BLaER1 treated with 17β-estradiol and CSF1 and Interleukin-3, amounts not matched to agents 10 nM and 100 nM (cell line): ENCODE measurements around the gene RGS7.

ENCODE experiments used
- H3K27ac ChIP-seq, 11 experiments: shearing (Covaris generic); formaldehyde crosslinking; 2 replicates each; pipeline ENCODE4 v1.8.1; 2022
- H3K27me3 ChIP-seq, 11 experiments: shearing (Covaris generic); formaldehyde crosslinking; 2 replicates each; pipeline ENCODE4 v1.8.1; 2022
- H3K36me3 ChIP-seq, 11 experiments: shearing (Covaris generic); formaldehyde crosslinking; 2 replicates each; pipeline ENCODE4 v1.8.1; 2022
- H3K4me1 ChIP-seq, 10 experiments: shearing (Covaris generic); formaldehyde crosslinking; 2 replicates each; pipeline ENCODE4 v1.8.1; 2022
- H3K4me2 ChIP-seq, 11 experiments: shearing (Covaris generic); formaldehyde crosslinking; 2 replicates each; pipeline ENCODE4 v1.8.1; 2022
- H3K4me3 ChIP-seq, 10 experiments: shearing (Covaris generic); formaldehyde crosslinking; 2 replicates each; pipeline ENCODE4 v1.8.1; 2022
- H3K9ac ChIP-seq, 11 experiments: shearing (Covaris generic); formaldehyde crosslinking; 2 replicates each; pipeline ENCODE4 v1.8.1; 2022
- H3K9me3 ChIP-seq, 11 experiments: shearing (Covaris generic); formaldehyde crosslinking; replicated peaks in 1 of 11; 2 replicates each; pipeline ENCODE4 v1.8.1; 2022
- H4K20me1 ChIP-seq, 11 experiments: shearing (Covaris generic); formaldehyde crosslinking; 2 replicates each; pipeline ENCODE4 v1.8.1; 2022
- Cebpa-rat ChIP-seq, 11 experiments: shearing (Covaris generic); IDR thresholded peaks; 2 replicates each; pipeline ENCODE4 v1.8.1; 2022

Gene RGS7

GRCh38 chr1:240854367-240854766, 502.6 kb downstream of the RGS7 start:
- no peaks in the 10 kb centered on the region for H3K27me3 ChIP-seq

GRCh38 chr1:240847325-240847724, 509.7 kb downstream of the RGS7 start:
- Histone ChIP-seq H3K4me2 (no peak overlapping the region), H3K27me3 (no peaks in the 10 kb centered on the region), H3K4me3 (no peak overlapping the region), H3K9ac (no peak overlapping the region), H3K27ac (no peak overlapping the region), H3K36me3 (no peaks in the 10 kb centered on the region), H3K4me1 (no peaks in the 10 kb centered on the region), H3K9me3 (peaks cover 0 to 10% (median 9%) of the 10 kb centered on the region in 11 experiments; a peak in 9 of 22 replicates), H4K20me1 (no peaks in the 10 kb centered on the region)
- no peak for TF ChIP-seq Cebpa-rat (IDR thresholded peaks at IDR 0.05)

More at GRCh38 chr1:240854367-240854766, 502.6 kb downstream of the RGS7 start:
- H3K9ac ChIP-seq: no peak overlapping the region
- no peak for TF ChIP-seq Cebpa-rat (IDR thresholded peaks at IDR 0.05)
- no peak overlapping the region for H3K4me2 ChIP-seq
- no peak overlapping the region for H3K27ac ChIP-seq
- H3K9me3 ChIP-seq: peaks cover 0 to 10% (median 9%) of the 10 kb centered on the region in 11 experiments; a peak in 9 of 22 replicates
- no peaks in the 10 kb centered on the region for H3K4me1 ChIP-seq
- H3K36me3 ChIP-seq: no peaks in the 10 kb centered on the region
- H3K4me3 ChIP-seq: no peak overlapping the region
- no peaks in the 10 kb centered on the region for H4K20me1 ChIP-seq

DNA sequence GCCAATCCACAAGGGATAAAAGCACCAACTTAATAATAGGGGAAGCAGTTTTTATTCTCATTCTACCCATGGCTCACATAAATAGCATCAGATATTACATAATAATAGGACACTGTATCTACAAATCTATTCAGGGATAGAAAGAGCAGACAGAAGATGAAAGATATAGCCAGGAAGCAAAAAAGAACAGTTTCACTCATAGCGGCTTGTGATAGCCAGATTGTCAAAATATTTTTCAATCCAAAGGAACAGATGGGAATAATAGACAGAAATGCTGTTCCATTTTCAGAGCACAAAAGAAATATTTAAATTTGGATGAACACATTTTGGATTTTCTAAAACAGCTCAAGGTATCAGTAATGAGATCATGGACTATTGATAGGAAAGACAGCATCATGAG, 512.5 kb downstream of the RGS7 start:
- no peak overlapping the region for H3K9ac ChIP-seq
- no peaks in the 10 kb centered on the region for H3K9me3 ChIP-seq
- H4K20me1 ChIP-seq: no peaks in the 10 kb centered on the region
- TF ChIP-seq Cebpa-rat (IDR thresholded peaks at IDR 0.05): no peak
- H3K4me1 ChIP-seq: no peaks in the 10 kb centered on the region
- no peak overlapping the region for H3K4me3 ChIP-seq
- H3K27me3 ChIP-seq: no peaks in the 10 kb centered on the region
- H3K27ac ChIP-seq: no peak overlapping the region
- no peak overlapping the region for H3K4me2 ChIP-seq
- no peaks in the 10 kb centered on the region for H3K36me3 ChIP-seq

DNA sequence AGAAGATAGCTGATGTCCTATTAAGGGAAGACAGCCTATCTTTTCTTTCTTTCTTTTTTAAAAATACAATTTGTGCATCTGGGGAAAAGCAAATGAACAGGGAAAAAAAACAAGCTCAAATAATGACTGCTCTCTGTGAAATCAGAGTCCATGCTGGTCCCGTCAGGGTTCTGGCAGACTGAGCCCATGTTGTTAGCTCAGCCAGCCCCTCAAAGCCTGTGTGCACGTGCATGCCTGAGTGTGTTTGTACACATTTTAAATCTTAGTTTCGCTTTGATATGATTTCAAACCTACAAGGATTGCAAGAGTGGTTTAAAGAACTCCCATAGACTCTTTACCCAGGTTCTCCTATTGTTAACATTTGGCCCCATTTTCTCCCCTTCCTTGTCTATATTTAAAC, 513.2 kb downstream of the RGS7 start:
- no peak for TF ChIP-seq Cebpa-rat (IDR thresholded peaks at IDR 0.05)
- H3K27ac ChIP-seq: no peak overlapping the region
- H4K20me1 ChIP-seq: no peaks in the 10 kb centered on the region
- no peak overlapping the region for H3K9ac ChIP-seq
- H3K36me3 ChIP-seq: no peaks in the 10 kb centered on the region
- no peak overlapping the region for H3K4me3 ChIP-seq
- no peaks in the 10 kb centered on the region for H3K9me3 ChIP-seq
- H3K4me2 ChIP-seq: no peak overlapping the region
- H3K27me3 ChIP-seq: no peaks in the 10 kb centered on the region
- H3K4me1 ChIP-seq: no peaks in the 10 kb centered on the region

GRCh38 chr1:240836271-240836670, 520.7 kb downstream of the RGS7 start:
- Histone ChIP-seq H3K36me3 (no peaks in the 10 kb centered on the region), H4K20me1 (no peaks in the 10 kb centered on the region), H3K4me1 (no peaks in the 10 kb centered on the region), H3K4me2 (no peak overlapping the region), H3K4me3 (no peak overlapping the region), H3K27ac (no peak overlapping the region), H3K9me3 (no peaks in the 10 kb centered on the region), H3K9ac (no peak overlapping the region), H3K27me3 (no peaks in the 10 kb centered on the region)
- TF ChIP-seq Cebpa-rat (IDR thresholded peaks at IDR 0.05): no peak

GRCh38 chr1:240835291-240835690, 521.7 kb downstream of the RGS7 start:
- H3K27ac ChIP-seq: no peak overlapping the region
- no peaks in the 10 kb centered on the region for H3K36me3 ChIP-seq
- no peaks in the 10 kb centered on the region for H3K4me1 ChIP-seq
- no peak overlapping the region for H3K4me3 ChIP-seq
- H4K20me1 ChIP-seq: no peaks in the 10 kb centered on the region
- TF ChIP-seq Cebpa-rat (IDR thresholded peaks at IDR 0.05): no peak
- H3K4me2 ChIP-seq: no peak overlapping the region
- no peaks in the 10 kb centered on the region for H3K9me3 ChIP-seq
- no peak overlapping the region for H3K9ac ChIP-seq
- no peaks in the 10 kb centered on the region for H3K27me3 ChIP-seq

GRCh38 chr1:240833075-240833474, 523.9 kb downstream of the RGS7 start:
- H3K27ac ChIP-seq: no peak overlapping the region
- no peaks in the 10 kb centered on the region for H3K9me3 ChIP-seq
- no peak overlapping the region for H3K9ac ChIP-seq
- H3K36me3 ChIP-seq: no peaks in the 10 kb centered on the region
- no peak for TF ChIP-seq Cebpa-rat (IDR thresholded peaks at IDR 0.05)
- H3K4me3 ChIP-seq: no peak overlapping the region
- H3K4me2 ChIP-seq: no peak overlapping the region
- no peaks in the 10 kb centered on the region for H3K4me1 ChIP-seq
- no peaks in the 10 kb centered on the region for H4K20me1 ChIP-seq
- no peaks in the 10 kb centered on the region for H3K27me3 ChIP-seq

DNA sequence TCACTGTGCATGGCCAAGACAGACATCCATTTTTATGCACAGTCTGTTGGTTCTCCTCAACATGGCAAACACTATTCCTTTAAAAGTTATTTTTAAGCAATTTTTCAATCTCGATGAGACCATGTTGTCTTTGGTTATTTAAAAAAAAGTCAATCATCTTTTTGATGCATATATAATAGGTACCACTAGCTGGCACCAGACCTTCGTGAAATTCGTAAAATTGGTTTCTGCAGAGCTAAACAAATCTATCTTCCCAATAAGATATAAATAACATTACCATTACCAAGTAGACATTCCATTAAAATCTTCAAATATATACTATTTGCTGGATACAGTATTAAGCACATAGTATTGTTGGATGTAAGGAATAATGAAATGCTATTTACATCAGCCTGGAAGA, 525.1 kb downstream of the RGS7 start:
- H3K9me3 ChIP-seq: no peaks in the 10 kb centered on the region

DNA sequence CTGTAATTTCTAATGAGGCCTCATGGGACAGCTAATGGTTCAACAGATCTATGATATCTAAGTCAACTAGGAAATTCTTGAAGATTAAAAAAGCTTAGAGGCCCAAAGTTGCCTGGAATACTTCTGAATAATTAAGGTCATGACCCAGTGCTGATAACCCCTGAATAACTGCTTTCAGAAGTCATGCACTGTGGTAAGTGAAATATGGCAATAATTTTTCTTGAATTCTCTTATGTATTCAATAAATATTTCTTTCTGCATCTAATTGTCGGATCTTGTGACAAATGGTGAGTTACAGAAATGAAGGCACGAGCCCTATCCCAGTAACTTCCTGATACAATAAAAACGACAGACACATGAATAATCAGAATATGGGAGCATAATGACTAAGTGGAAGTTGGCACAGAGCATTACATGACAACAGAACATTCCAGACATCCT, 525.8 kb downstream of the RGS7 start:
- H3K27ac ChIP-seq: no peak overlapping the region

More for the DNA sequence above, 525.1 kb downstream of the RGS7 start:
- no peaks in the 10 kb centered on the region for H3K27me3 ChIP-seq
- no peaks in the 10 kb centered on the region for H3K36me3 ChIP-seq
- H4K20me1 ChIP-seq: no peaks in the 10 kb centered on the region
- no peak overlapping the region for H3K27ac ChIP-seq
- TF ChIP-seq Cebpa-rat (IDR thresholded peaks at IDR 0.05): no peak
- H3K4me1 ChIP-seq: no peaks in the 10 kb centered on the region
- H3K9ac ChIP-seq: no peak overlapping the region
- H3K4me2 ChIP-seq: no peak overlapping the region
- no peak overlapping the region for H3K4me3 ChIP-seq

DNA sequence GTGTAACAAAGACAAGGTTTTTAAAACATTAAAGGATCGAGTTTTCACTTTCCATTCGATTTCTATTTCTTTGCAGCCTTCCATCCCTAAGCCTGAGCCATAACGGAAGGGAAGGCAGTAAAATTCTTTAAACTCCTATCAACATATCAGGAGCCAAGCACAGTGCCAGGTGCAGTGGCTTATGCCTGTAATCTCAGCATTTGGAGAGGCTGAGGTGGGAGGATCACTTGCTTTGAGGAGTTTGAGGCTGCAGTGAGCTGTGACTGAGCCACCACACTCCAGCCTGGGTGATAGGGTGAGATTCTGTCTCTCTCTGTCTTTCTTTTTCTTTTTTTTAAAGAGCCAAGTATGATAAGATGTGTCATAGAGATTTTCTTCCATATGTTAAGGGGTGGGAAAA, 527.5 kb downstream of the RGS7 start:
- H4K20me1 ChIP-seq: no peaks in the 10 kb centered on the region
- H3K4me2 ChIP-seq: no peak overlapping the region
- no peaks in the 10 kb centered on the region for H3K4me1 ChIP-seq
- no peak overlapping the region for H3K27ac ChIP-seq
- H3K9ac ChIP-seq: no peak overlapping the region
- H3K4me3 ChIP-seq: no peak overlapping the region
- H3K27me3 ChIP-seq: no peaks in the 10 kb centered on the region
- TF ChIP-seq Cebpa-rat (IDR thresholded peaks at IDR 0.05): no peak
- H3K9me3 ChIP-seq: no peaks in the 10 kb centered on the region
- no peaks in the 10 kb centered on the region for H3K36me3 ChIP-seq

More for the DNA sequence above, 525.8 kb downstream of the RGS7 start:
- H3K36me3 ChIP-seq: no peaks in the 10 kb centered on the region
- H4K20me1 ChIP-seq: no peaks in the 10 kb centered on the region
- no peaks in the 10 kb centered on the region for H3K4me1 ChIP-seq
- no peak for TF ChIP-seq Cebpa-rat (IDR thresholded peaks at IDR 0.05)
- H3K4me3 ChIP-seq: no peak overlapping the region
- no peak overlapping the region for H3K9ac ChIP-seq
- no peak overlapping the region for H3K4me2 ChIP-seq
- no peaks in the 10 kb centered on the region for H3K27me3 ChIP-seq
- no peaks in the 10 kb centered on the region for H3K9me3 ChIP-seq
